ENCODE results near the gene TMEM80.

The TMEM80 gene

GRCh38 chr11:699753-700152, 4.1 kb downstream of the TMEM80 start:
- DNase-seq (ENCODE audit: low read depth in 2 of 2): no peak

GRCh38 chr11:701741-702461, 6.3 kb downstream of the TMEM80 start:
- no peak for DNase-seq (ENCODE audit: low read depth in 2 of 2)

- DNase-seq (ENCODE audit: low read depth in 2 of 2): no peak
Observed at GRCh38 chr11:702462-703461, 7.1 kb downstream of the TMEM80 start.

- DNase-seq (ENCODE audit: low read depth in 2 of 2): no peak
Observed at GRCh38 chr11:703506-703905, 7.9 kb downstream of the TMEM80 start.

- DNase-seq (ENCODE audit: low read depth in 2 of 2): no peak
Observed at GRCh38 chr11:704228-704674, 8.6 kb downstream of the TMEM80 start.

- no peak for DNase-seq (ENCODE audit: low read depth in 2 of 2)
Observed at GRCh38 chr11:704781-705645, 9.4 kb downstream of the TMEM80 start.

GRCh38 chr11:705646-706438, 10.2 kb downstream of the TMEM80 start, which contains the start of gene EPS8L2:
TSS of gene EPS8L2 (plus strand) at chr11:706231. CDS start at chr11:709408, 3,177 bp downstream.
- no peak for DNase-seq (ENCODE audit: low read depth in 2 of 2)

GRCh38 chr11:706439-706956, 10.9 kb downstream of the TMEM80 start:
- DNase-seq (ENCODE audit: low read depth in 2 of 2): no peak

GRCh38 chr11:706957-707816, 11.6 kb downstream of the TMEM80 start:
- DNase-seq (ENCODE audit: low read depth in 2 of 2): no peak

- DNase-seq (ENCODE audit: low read depth in 2 of 2): no peak
Observed at GRCh38 chr11:707817-708420, 12.3 kb downstream of the TMEM80 start.

- no peak for DNase-seq (ENCODE audit: low read depth in 2 of 2)
Observed at GRCh38 chr11:708511-708910, 12.9 kb downstream of the TMEM80 start.

- DNase-seq (ENCODE audit: low read depth in 2 of 2): no peak
Observed at GRCh38 chr11:709109-709997, 13.7 kb downstream of the TMEM80 start.

GRCh38 chr11:714436-714835, 18.8 kb downstream of the TMEM80 start:
- no peak for DNase-seq (ENCODE audit: low read depth in 2 of 2)

GRCh38 chr11:719214-720016, 23.8 kb downstream of the TMEM80 start:
- DNase-seq (ENCODE audit: low read depth in 2 of 2): no peak

GRCh38 chr11:720017-720641, 24.5 kb downstream of the TMEM80 start:
- no peak for DNase-seq (ENCODE audit: low read depth in 2 of 2)

- DNase-seq (ENCODE audit: low read depth in 2 of 2): peak in 1 of 2 donors; percentile 19
Observed at GRCh38 chr11:720642-721246, 25.1 kb downstream of the TMEM80 start.

Measured in stimulated activated CD8-positive, alpha-beta memory T cell treated with anti-CD3 and anti-CD28 coated beads, Interleukin-7, amount 100 ng/mL, for 1 hour (primary cell).